HG02571 (cell line): ENCODE measurements around the gene TRAPPC14.

ENCODE experiments used
- ATAC-seq: cut with Tn5 transposase; IDR thresholded peaks from one replicate; pipeline ENCODE4 v1.9.1; 2021; ENCODE audit warnings: mild to moderate bottlenecking, moderate library complexity; ENCODE audit not compliant: unreplicated experiment

The TRAPPC14 gene

GRCh38 chr7:100127866-100128636, 30.5 kb downstream of the TRAPPC14 start:
- ATAC-seq: no peak

- peak; percentile 61 for ATAC-seq
Measured at GRCh38 chr7:100126931-100127865, 31.3 kb downstream of the TRAPPC14 start, which contains the start of gene MBLAC1. Gene MBLAC1 (plus strand): TSS chr7:100126967. CDS start chr7:100127396, 429 bp downstream.

GRCh38 chr7:100126239-100126930, 32.1 kb downstream of the TRAPPC14 start:
- no peak for ATAC-seq

- ATAC-seq: no peak
Measured at GRCh38 chr7:100124301-100125230, 34.0 kb downstream of the TRAPPC14 start.

- ATAC-seq: no peak
Measured at GRCh38 chr7:100122568-100122967, 36.0 kb downstream of the TRAPPC14 start.

- ATAC-seq: no peak
Measured at GRCh38 chr7:100122067-100122466, 36.5 kb downstream of the TRAPPC14 start.

- no peak for ATAC-seq
Measured at GRCh38 chr7:100120733-100121036, 37.8 kb downstream of the TRAPPC14 start.

GRCh38 chr7:100119970-100120732, 38.4 kb downstream of the TRAPPC14 start:
- peak; percentile 21 for ATAC-seq

GRCh38 chr7:100119072-100119969, 39.2 kb downstream of the TRAPPC14 start, which contains the start of the genes CNPY4 and TAF6:
Gene CNPY4 (plus strand): TSS chr7:100119634. CDS start chr7:100119745, 111 bp downstream.
Gene TAF6 (minus strand): TSS chr7:100119358. CDS start chr7:100114209, 5,149 bp downstream.
- ATAC-seq: peak; percentile 66

- ATAC-seq: no peak
Measured at GRCh38 chr7:100118388-100119071, 40.0 kb downstream of the TRAPPC14 start.

GRCh38 chr7:100115026-100115425, 43.5 kb downstream of the TRAPPC14 start:
- no peak for ATAC-seq

GRCh38 chr7:100111914-100112313, 46.6 kb downstream of the TRAPPC14 start:
- no peak for ATAC-seq

GRCh38 chr7:100111156-100111555, 47.4 kb downstream of the TRAPPC14 start:
- no peak for ATAC-seq

- no peak for ATAC-seq
Measured at GRCh38 chr7:100109521-100110163, 48.9 kb downstream of the TRAPPC14 start.

GRCh38 chr7:100107890-100108289, 50.6 kb downstream of the TRAPPC14 start:
- no peak for ATAC-seq

- no peak for ATAC-seq
Measured at GRCh38 chr7:100107125-100107737, 51.3 kb downstream of the TRAPPC14 start.

GRCh38 chr7:100106633-100107032, 51.9 kb downstream of the TRAPPC14 start:
- no peak for ATAC-seq
